Esophagus squamous epithelium (tissue), 4 donors: ENCODE results near the gene MRC1.

Experiments used
- CTCF ChIP-seq, 6 experiments: fragments of 450-650 bp in 4 of 6; fragments of 200-600 bp in 2 of 6; sonication (generic) in 2 of 6; IDR thresholded peaks; one replicate each; pipeline ENCODE4 v1.5.1; 2016 to 2019; ENCODE audit warnings: antibody characterized with exemption in 6 of 6, mild to moderate bottlenecking in 4 of 6, moderate library complexity in 4 of 6
- POLR2A ChIP-seq, 4 donors: fragments of 450-650 bp; IDR thresholded peaks; one replicate each; pipeline ENCODE4 v1.6.1; 2017; ENCODE audit warnings: antibody characterized with exemption in 4 of 4, mild to moderate bottlenecking in 4 of 4, moderate library complexity in 3 of 4

- TF ChIP-seq POLR2A (IDR thresholded peaks at IDR 0.05), result no peak
- no peak for TF ChIP-seq CTCF (IDR thresholded peaks at IDR 0.05)
These were observed 13.1 kb upstream of the MRC1 start for GRCh38 chr10:17795813-17796594.
